Non-pigmented ciliary epithelial cell (primary cell): ENCODE results near the gene YBX3.

ENCODE experiments used
- DNase-seq: peaks from one replicate; pipeline ENCODE4 v3.0.0-alpha.2; 2010; ENCODE audit warnings: low read depth

The YBX3 gene

DNA sequence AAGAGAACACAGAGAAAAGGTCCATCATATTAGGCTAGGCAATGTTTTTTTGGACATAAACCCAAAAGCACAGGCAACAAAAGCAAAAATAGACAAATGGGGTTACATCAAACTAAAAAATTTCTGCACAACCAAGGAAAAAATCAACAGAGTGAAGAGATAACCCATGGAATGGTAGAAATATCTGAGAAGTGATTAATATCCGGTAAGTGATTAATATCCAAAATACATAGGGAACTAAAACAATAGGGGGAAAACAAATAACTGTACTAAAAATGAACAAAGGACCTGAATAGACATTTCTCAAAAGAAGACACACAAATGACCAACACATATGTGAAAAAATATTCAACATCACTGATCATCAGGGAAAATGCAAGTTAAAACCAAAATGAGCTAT lies 53.6 kb downstream of the YBX3 start:
- no peak for DNase-seq

DNA sequence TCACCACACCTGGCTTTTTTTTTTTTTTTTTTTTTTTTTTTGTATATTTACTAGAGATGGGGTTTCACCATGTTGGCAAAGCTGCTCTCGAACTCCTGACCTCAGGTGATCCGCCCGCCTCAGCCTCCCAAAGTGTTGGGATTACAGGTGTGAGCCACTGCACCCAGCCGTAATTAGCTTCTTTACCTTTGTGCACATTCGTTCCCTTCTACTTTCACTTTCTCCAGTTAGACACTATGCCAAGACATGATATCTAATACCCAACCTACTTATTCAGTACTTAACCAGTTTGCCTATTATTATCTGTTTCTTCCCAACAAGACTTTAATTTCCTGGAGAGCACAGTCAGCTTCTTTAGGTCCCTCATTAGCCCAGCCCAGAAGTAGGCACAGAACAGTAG lies 54.6 kb downstream of the YBX3 start:
- no peak for DNase-seq

DNA sequence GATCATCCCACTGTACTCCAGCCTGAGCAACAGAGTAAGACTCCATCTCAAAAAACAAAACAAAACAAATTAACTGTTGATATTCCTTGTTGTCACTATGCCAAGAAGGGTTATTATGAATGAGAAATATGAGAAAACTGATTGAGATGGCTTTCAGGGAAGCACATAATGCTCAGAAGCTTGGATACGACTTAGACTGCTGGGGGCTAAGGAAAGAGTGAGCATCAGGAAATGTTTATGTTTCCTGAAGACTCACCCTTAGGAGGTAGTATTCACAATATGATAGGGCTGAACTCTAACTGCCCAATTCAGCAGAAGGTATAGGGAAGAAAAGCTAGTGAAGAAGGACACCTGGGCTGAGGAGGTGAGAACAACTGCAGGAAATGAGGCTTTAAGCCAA lies 55.5 kb downstream of the YBX3 start:
- no peak for DNase-seq

DNA sequence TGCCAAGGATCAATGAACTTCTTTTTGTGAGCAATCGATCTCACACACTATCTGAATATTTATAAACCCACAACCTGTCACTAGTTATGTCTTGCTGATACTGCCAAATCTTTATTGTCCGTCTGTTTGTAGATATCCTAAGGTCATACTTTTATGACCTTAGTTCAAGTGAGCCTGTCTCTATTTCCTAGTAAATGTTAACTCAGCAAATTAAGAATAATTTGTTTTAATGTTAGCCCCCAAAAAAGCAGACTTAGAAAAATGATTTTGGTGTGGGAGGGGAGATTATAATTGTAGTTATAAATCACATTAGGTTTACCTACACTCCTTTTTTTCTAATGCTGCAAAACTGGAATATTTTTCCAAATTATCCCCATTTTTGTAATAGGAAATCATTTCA lies 58.6 kb downstream of the YBX3 start:
- no peak for DNase-seq

DNA sequence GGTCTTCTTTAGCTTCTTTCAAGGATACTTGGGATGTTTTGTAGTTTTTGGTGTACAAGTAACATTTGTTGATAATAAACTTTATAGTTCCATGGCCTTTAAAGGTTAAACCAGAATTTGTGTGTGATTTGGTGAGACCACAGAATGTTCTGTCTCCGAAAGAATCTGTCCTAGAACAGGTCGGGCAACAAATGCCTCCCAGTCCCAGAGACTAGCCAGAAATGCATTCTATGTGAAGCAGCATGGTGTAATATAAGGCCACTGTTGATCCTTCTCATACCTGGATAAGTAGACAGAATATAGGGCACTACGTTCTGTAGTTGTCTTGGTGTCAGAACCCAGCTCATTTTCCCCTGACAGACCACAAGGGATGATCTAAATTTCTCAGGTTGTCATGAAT lies 59.3 kb downstream of the YBX3 start:
- no peak for DNase-seq

DNA sequence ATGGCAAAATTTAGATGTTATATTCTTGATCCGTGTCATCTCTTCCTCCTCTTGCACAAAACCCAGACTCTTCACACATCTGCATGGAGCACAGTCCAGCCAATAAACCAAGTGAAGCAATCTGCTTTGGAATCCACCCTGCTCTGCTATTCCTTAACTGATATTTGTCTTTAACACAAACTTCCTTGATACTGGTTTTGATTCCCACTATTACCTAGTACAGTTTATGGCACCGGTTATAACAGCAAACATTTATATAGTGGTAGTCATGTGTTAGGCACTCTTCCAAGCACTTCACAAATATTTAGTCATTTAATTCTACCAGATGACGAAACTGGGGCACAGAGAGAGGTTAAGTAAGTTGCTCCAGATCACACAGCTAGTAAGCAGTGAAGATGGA lies 61.8 kb downstream of the YBX3 start:
- DNase-seq, result no peak

DNA sequence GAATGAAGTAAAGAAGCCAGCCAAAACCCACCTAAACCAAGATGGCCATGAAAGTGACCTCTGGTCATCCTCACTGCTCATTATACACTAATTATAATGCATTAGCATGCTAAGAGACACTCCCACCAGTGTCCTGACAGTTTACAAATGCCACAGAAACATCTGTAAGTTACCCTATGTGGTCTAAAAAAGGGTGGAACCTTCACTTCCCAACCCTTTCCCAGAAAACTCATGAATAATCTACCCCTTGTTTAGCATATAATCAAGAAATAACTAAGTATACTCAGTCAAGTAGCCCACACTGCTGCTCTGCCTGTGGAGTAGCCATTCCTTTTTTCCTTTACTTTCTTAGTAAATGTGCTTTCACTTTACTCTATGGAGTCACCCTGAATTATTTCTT lies 69.1 kb downstream of the YBX3 start:
- DNase-seq, result no peak

DNA sequence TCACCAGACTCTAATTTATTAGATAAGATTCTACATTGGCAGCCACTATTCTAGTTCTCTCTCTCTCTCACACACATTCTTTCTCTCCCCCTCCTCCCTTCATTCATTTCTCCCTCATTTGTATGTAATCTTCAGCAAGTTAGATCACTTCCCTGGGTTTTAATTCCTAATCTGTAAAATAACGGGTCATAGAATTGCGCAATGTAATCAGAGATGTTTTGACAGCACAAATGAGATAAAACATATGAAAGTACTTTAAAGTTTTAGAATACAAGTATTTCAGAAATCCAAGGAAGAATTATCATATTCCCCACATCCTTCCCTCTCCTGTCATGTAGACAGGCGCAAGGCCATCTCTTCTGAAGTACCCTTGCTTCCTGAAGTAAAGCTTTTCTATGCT lies 70.9 kb downstream of the YBX3 start:
- no peak for DNase-seq
